A549 treated with CORT108297 at 1 μM for 4 hours (cell line): ENCODE data around the gene MNDA. TPM values are rescaled to one million over a fixed set of nuclear protein-coding genes. Genes with fewer than 3 reads are reported as not detected.

ENCODE experiments used
- total RNA-seq: library from RNA; stranded (reverse); fragments of 200-300 nt; extraction: Qiagen RNA extraction; gene quantifications from 5 replicates; pipeline ENCODE4 v1.2.3, GENCODE V29; 2022

Gene MNDA
- not detected in 5 replicates for total RNA-seq

DNA sequence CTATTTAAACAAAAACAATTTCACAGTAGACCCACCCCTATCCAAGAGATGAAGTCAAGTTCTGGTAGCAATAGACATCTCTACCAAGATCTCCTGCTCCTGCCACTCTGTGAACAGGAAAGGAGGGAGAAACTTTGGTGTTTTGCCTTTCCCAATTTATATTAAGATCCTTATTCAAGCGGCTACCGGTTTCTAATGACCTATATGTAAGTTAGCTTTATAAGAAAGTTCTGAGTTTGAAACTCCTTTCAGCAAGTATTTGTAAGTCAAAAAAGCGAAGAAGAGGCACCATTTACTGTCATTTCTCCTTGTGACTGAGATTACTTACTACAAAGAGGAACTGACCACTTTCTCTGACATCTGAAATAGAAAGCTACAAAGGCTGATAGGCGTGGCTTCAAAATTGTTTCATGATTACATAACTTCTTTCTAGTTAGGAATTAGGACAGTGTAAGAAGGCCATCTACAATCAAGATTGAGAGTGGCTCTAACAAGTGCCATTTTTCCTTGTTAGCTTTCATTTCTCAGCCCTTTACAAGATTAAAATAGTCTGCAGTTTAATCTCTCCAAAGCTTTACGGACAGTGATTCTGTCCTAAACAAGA lies at the start of gene MNDA:
TSS of gene MNDA (plus strand) at position 448 of the 604 bp plus-strand sequence. CDS start 10,803 bp downstream, outside the sequence.

Other genes starting within 250 kb of the MNDA start
- not detected in 5 replicates for gene OR10Z1, start 226.1 kb upstream of the MNDA start, total RNA-seq
- gene SPTA1, start 144.6 kb upstream of the MNDA start, total RNA-seq: not detected in 5 replicates
- not detected in 5 replicates for gene OR6K2, start 130.7 kb upstream of the MNDA start, total RNA-seq
- gene OR6K3, start 110.6 kb upstream of the MNDA start, total RNA-seq: not detected in 5 replicates
- not detected in 5 replicates for gene OR6K6, start 76.6 kb upstream of the MNDA start, total RNA-seq
- not detected in 5 replicates for gene OR6N1, start 59.2 kb upstream of the MNDA start, total RNA-seq
- not detected in 5 replicates for gene OR6N2, start 50.1 kb upstream of the MNDA start, total RNA-seq
- not detected in 5 replicates for gene PYHIN1, start 100.2 kb downstream of the MNDA start, total RNA-seq
- 3.2 to 6.1 TPM (median 4.2 TPM) in 5 replicates for gene IFI16, start 178.6 kb downstream of the MNDA start, total RNA-seq
- gene AIM2, start 245.4 kb downstream of the MNDA start, total RNA-seq: not detected in 5 replicates